Suprapubic skin (tissue), 4 donors: ENCODE results near the gene NLRX1.

ENCODE experiments used
- POLR2A ChIP-seq, 2 donors: fragments of 450-650 bp; IDR thresholded peaks; one replicate each; pipeline ENCODE4 v1.6.1; 2017; ENCODE audit warnings: antibody characterized with exemption in 2 of 2, mild to moderate bottlenecking in 2 of 2, moderate library complexity in 2 of 2
- POLR2AphosphoS5 ChIP-seq, 3 donors: sonication (generic); formaldehyde crosslinking; IDR thresholded peaks; one replicate each; pipeline ENCODE4 v1.6.1; 2017; ENCODE audit warnings: antibody characterized with exemption in 3 of 3

GRCh38 chr11:119154178-119154577, 14.3 kb upstream of the NLRX1 start:
- no peak for TF ChIP-seq POLR2AphosphoS5 (IDR thresholded peaks at IDR 0.05)
- TF ChIP-seq POLR2A (IDR thresholded peaks at IDR 0.05) = no peak
